Measurements from ENCODE around the gene ATRNL1. TPM values are rescaled to one million over a fixed set of nuclear protein-coding genes. Genes with fewer than 3 reads are reported as not detected.

The ATRNL1 gene
- total RNA-seq, 4 donors from 2014 or later = 0.44 to 1.4 (median 1.1) TPM

DNA sequence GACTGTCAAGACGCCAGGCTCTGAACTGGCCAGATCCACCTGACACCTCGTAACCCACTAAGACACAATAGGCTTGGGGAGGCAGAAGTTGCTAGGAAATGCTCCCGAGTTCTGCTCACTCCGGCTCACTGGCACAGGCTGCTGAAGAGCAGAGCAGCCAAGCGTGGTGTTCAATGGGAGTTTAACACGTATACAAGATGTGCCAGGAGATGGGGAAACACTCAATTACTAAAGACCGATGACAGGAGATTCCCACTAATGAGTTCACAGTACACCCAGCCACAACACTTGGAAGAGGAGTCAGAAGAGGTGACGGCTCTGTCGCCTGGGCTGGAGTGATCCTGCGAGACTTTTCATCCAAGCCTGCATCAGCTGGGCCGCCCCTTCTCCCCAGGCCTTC, 876.4 kb downstream of the ATRNL1 start:
- Histone ChIP-seq H3K4me3 (no peak overlapping the region), H3K36me3 (no peaks in the 10 kb centered on the region), H3K4me1 (no peaks in the 10 kb centered on the region), H3K9me3 (no peaks in the 10 kb centered on the region), H3K27me3 (no peaks in the 10 kb centered on the region), H3K27ac (no peak overlapping the region)
- WGBS = 67% methylated on average over 11 of the region's 11 CpGs
- DNase-seq (ENCODE audit: low spot score in 2 of 2) = no peak
- no peak for TF ChIP-seq CTCF (IDR thresholded peaks at IDR 0.05)
- TF ChIP-seq POLR2AphosphoS5 (IDR thresholded peaks at IDR 0.05) = no peak

- H3K27ac ChIP-seq = no peak overlapping the region
- H3K4me1 ChIP-seq = no peaks in the 10 kb centered on the region
- H3K27me3 ChIP-seq = no peaks in the 10 kb centered on the region
- TF ChIP-seq EP300 (IDR thresholded peaks at IDR 0.05) = no peak
- H3K36me3 ChIP-seq = no peaks in the 10 kb centered on the region
- H3K4me3 ChIP-seq = no peak overlapping the region
- 95% methylated on average over 6 of the region's 6 CpGs for WGBS
- H3K9me3 ChIP-seq = no peaks in the 10 kb centered on the region
- DNase-seq (ENCODE audit: low spot score in 2 of 2) = no peak
Measured at GRCh38 chr10:115971921-115972320, 878.8 kb downstream of the ATRNL1 start.

GRCh38 chr10:115972426-115972825, 879.3 kb downstream of the ATRNL1 start:
- Histone ChIP-seq H3K36me3 (no peaks in the 10 kb centered on the region), H3K27ac (no peak overlapping the region), H3K4me3 (no peak overlapping the region), H3K4me1 (no peaks in the 10 kb centered on the region), H3K27me3 (no peaks in the 10 kb centered on the region), H3K9me3 (no peaks in the 10 kb centered on the region)
- TF ChIP-seq EP300 (IDR thresholded peaks at IDR 0.05) (no peak), POLR2A (IDR thresholded peaks at IDR 0.05) (no peak), CTCF (IDR thresholded peaks at IDR 0.05) (no peak), POLR2AphosphoS5 (IDR thresholded peaks at IDR 0.05) (no peak)
- no peak for DNase-seq (ENCODE audit: low spot score in 2 of 2)
- 97% methylated on average over 11 of the region's 11 CpGs for WGBS

DNA sequence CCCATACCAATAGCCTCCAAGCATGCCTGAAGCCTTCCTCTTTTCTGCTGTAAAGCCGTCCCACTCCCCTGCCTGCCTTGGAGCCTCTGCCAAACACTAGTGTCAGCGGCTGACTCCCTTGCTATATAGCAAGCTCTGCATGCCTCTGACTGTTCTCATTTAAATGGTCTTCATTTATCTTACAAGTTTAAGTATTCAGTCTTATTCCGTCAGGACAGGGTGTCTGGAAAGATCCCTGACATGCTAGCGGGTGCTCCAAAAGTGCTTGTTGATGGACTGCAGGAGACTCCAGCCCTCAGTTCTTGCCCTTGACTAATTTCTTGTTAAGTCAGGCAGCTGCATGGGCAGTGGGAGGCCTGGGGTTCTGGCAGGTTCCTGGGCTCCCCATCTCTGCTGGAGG, 881.2 kb downstream of the ATRNL1 start:
- Histone ChIP-seq H3K27ac (no peak overlapping the region), H3K4me1 (no peaks in the 10 kb centered on the region), H3K27me3 (no peaks in the 10 kb centered on the region), H3K9me3 (no peaks in the 10 kb centered on the region), H3K4me3 (no peak overlapping the region), H3K36me3 (no peaks in the 10 kb centered on the region)
- WGBS = 88% methylated on average over 4 of the region's 4 CpGs
- no peak for DNase-seq (ENCODE audit: low spot score in 2 of 2)
- TF ChIP-seq EP300 (IDR thresholded peaks at IDR 0.05) = no peak
- TF ChIP-seq POLR2AphosphoS5 (IDR thresholded peaks at IDR 0.05) = no peak
- TF ChIP-seq POLR2A (IDR thresholded peaks at IDR 0.05) = no peak
- TF ChIP-seq CTCF (IDR thresholded peaks at IDR 0.05) = no peak

DNA sequence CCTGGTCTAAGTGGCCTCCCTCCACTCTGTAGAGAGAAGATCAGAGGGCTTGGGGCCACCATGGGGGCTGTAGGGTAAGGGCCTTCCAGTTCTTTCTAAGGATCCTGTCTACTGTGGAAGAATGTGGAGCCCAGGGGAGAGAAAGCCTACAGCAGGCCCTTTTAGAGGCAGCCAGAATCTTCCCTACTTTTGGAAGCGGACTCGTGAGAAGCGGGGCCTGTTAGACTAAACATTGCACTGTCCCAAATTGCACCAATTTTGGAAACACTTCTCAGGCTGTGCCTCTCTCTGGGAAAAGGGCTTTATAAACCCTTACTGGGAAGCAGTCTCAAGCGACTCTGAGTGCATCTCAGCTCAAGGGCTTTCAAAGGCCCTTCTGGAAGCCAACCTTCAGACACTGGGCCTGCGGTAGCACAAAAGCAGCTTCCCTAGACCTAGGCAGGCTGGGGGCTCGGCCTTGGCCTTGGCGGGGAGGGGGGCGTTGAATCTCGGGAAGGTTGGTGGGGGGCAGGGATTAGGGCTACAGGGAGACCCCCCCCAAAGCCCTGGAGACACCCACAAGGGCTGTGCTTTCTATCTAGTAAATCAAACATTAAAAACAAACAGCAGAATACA, 881.8 kb downstream of the ATRNL1 start:
- H3K27me3 ChIP-seq = no peaks in the 10 kb centered on the region
- H3K27ac ChIP-seq = no peak overlapping the region
- WGBS = 84% methylated on average over 7 of the region's 9 CpGs
- H3K4me3 ChIP-seq = no peak overlapping the region
- no peaks in the 10 kb centered on the region for H3K36me3 ChIP-seq
- no peak for DNase-seq (ENCODE audit: low spot score in 2 of 2)
- no peaks in the 10 kb centered on the region for H3K9me3 ChIP-seq
- no peak for TF ChIP-seq EP300 (IDR thresholded peaks at IDR 0.05)
- TF ChIP-seq POLR2AphosphoS5 (IDR thresholded peaks at IDR 0.05) = no peak
- TF ChIP-seq CTCF (IDR thresholded peaks at IDR 0.05) = no peak
- no peak for TF ChIP-seq POLR2A (IDR thresholded peaks at IDR 0.05)
- H3K4me1 ChIP-seq = no peaks in the 10 kb centered on the region

DNA sequence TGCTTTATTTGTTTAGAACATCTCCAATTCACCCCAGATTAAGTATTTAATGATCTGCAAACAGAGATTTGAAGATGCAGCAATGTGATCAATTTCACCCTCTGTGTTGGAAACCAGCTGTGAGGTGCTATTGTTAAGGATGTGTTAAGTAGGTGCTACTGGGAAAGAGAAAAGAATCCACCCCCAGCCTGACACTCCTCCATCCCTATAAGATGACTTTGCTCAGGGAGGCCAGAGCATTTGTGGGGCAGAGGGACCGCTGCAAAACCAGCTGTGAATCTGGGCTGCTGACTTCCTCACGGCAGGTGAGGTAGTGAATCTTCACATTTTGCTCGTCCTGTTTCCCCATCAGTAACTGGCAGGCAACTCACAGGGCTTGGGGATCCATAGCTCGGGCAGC, 882.3 kb downstream of the ATRNL1 start:
- no peaks in the 10 kb centered on the region for H3K9me3 ChIP-seq
- H3K36me3 ChIP-seq = no peaks in the 10 kb centered on the region
- H3K4me1 ChIP-seq = no peaks in the 10 kb centered on the region
- no peak overlapping the region for H3K27ac ChIP-seq
- TF ChIP-seq EP300 (IDR thresholded peaks at IDR 0.05) = no peak
- TF ChIP-seq POLR2AphosphoS5 (IDR thresholded peaks at IDR 0.05) = no peak
- TF ChIP-seq CTCF (IDR thresholded peaks at IDR 0.05) = no peak
- no peak for TF ChIP-seq POLR2A (IDR thresholded peaks at IDR 0.05)
- DNase-seq (ENCODE audit: low spot score in 2 of 2) = no peak
- 93% methylated on average over 4 of the region's 4 CpGs for WGBS
- H3K27me3 ChIP-seq = no peaks in the 10 kb centered on the region
- no peak overlapping the region for H3K4me3 ChIP-seq

Measured in suprapubic skin (tissue), 4 donors.